Testis (tissue), 2 donors: ENCODE data around the gene C2orf92.

ENCODE experiments used
- CTCF ChIP-seq, 3 experiments: fragments of 450-650 bp in 2 of 3; fragments of 200-600 bp in 1 of 3; sonication (generic) in 1 of 3; IDR thresholded peaks; one replicate each; pipeline ENCODE4 v1.5.1; 2016 to 2019; ENCODE audit warnings: antibody characterized with exemption in 3 of 3, mild to moderate bottlenecking in 2 of 3, moderate library complexity in 1 of 3
- POLR2A ChIP-seq: fragments of 450-650 bp; IDR thresholded peaks from one replicate; pipeline ENCODE4 v1.6.1; 2017; ENCODE audit warnings: antibody characterized with exemption, mild to moderate bottlenecking, moderate library complexity

DNA sequence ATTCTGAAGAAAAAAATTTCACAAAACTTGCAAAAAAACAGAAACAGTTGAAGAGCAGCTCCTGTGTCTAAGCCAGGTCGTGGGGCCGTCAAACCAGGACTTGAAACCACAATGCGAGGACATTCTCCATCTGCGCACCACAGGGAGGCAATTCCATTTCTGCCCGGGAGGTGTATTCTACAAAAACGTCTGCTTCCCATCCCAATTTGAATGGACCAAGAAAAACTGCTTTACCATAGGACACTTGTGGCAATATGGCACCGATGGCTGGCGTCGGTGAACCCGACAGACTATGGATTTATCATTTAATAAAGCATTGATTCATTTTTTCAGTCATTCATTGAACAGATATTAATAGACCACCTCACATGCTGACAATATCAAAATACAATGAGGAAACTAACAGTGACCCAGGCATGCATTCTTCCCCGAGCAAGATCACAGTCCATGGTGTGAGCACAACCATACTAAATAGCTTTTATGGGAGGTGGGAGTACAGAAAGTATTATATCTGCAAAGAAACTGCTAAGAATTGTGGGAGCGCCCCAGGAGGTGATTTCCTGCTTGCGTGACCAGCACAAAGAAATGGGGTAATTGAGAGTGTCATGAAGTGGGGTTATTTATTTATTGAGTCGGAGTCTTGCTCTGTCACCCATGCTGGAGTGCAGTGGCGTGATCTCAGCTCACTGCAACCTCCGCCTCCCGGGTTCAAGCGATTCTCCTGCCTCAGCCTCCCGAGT lies 33.4 kb downstream of the C2orf92 start:
- no peak for TF ChIP-seq CTCF (IDR thresholded peaks at IDR 0.05)
- no peak for TF ChIP-seq POLR2A
